Measurements from ENCODE around the gene LPP. TPM values are rescaled to one million over a fixed set of nuclear protein-coding genes. Genes with fewer than 3 reads are reported as not detected.

LPP gene
- polyA plus RNA-seq, 2 donors = 10.5 to 12.9 TPM

GRCh38 chr3:188220097-188220788 lies 66.3 kb downstream of the LPP start:
- H3K4me1 ChIP-seq (ENCODE audit: control insufficient read depth in 2 of 2, insufficient read depth in 2 of 2, low read length in 1 of 2) = no peaks in the 10 kb centered on the region
- H3K36me3 ChIP-seq (ENCODE audit: control insufficient read depth in 2 of 2, insufficient read depth in 2 of 2, low read length in 1 of 2) = no peaks in the 10 kb centered on the region
- H3K9me3 ChIP-seq (ENCODE audit: control insufficient read depth in 2 of 2, insufficient read depth in 1 of 2, low read depth in 1 of 2, low read length in 1 of 2) = no peaks in the 10 kb centered on the region
- 88 to 91% methylated on average over 6 of the region's 6 CpGs for WGBS, 2 donors
- H3K27ac ChIP-seq (ENCODE audit: low read depth in 2 of 2, low read length in 1 of 2) = peak overlapping the region; percentile 64 to 84
- H3K27me3 ChIP-seq (ENCODE audit: control insufficient read depth in 1 of 2, insufficient read depth in 2 of 2, low read length in 2 of 2) = no peaks in the 10 kb centered on the region
- no peak overlapping the region for H3K4me3 ChIP-seq (ENCODE audit: low read depth in 1 of 2, low read length in 2 of 2)

DNA sequence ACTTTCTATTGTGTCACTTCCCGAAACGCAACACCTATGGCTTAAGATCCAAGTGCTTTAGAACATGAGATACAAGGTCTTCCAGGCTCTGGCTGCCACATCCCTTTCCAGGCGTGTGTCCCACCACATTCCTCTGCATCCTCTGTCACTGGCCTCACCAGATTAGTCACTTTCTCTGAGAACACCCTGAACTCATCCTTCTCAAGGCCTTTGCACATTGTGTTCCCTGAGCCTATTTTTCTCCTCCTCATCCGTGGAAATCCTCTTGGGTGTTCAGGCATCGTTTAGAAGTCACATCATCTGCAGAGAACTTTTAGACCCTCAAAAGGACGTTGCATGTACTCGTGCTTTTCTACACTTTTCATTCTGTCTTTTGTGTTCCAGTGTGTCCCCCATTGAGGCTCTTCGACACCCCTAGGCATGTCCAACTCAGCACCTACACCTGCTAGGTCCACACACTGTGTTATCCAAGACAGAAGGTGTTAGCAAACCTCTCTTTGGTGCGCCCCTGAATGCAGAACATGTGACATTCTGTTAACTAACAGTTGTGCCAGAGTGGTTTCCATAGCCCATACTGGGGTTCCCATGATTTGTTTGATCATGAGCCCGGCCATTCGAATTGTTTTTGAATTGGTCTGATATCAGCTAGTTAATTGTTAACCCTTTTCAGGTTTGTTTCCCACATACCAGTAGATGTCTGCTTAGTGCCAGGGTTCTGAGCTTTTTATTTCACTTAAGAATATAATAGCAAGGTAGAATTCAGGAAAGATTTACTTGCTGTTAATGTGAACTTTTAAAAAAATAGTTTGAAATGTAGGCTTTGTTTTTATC lies 67.2 kb downstream of the LPP start:
- no peak overlapping the region for H3K4me3 ChIP-seq (ENCODE audit: low read depth in 1 of 2, low read length in 2 of 2)
- WGBS, 2 donors = 73 to 75% methylated on average over 11 of the region's 11 CpGs
- no peaks in the 10 kb centered on the region for H3K27me3 ChIP-seq (ENCODE audit: control insufficient read depth in 1 of 2, insufficient read depth in 2 of 2, low read length in 2 of 2)
- H3K27ac ChIP-seq (ENCODE audit: low read depth in 2 of 2, low read length in 1 of 2) = peak overlapping the region; percentile 79 to 84
- H3K9me3 ChIP-seq (ENCODE audit: control insufficient read depth in 2 of 2, insufficient read depth in 1 of 2, low read depth in 1 of 2, low read length in 1 of 2) = no peaks in the 10 kb centered on the region
- H3K36me3 ChIP-seq (ENCODE audit: control insufficient read depth in 2 of 2, insufficient read depth in 2 of 2, low read length in 1 of 2) = no peaks in the 10 kb centered on the region
- no peaks in the 10 kb centered on the region for H3K4me1 ChIP-seq (ENCODE audit: control insufficient read depth in 2 of 2, insufficient read depth in 2 of 2, low read length in 1 of 2)

- H3K4me1 ChIP-seq (ENCODE audit: control insufficient read depth in 2 of 2, insufficient read depth in 2 of 2, low read length in 1 of 2) = no peaks in the 10 kb centered on the region
- H3K27me3 ChIP-seq (ENCODE audit: control insufficient read depth in 1 of 2, insufficient read depth in 2 of 2, low read length in 2 of 2) = no peaks in the 10 kb centered on the region
- H3K27ac ChIP-seq (ENCODE audit: low read depth in 2 of 2, low read length in 1 of 2) = peak overlapping the region; percentile 5 to 15
- H3K9me3 ChIP-seq (ENCODE audit: control insufficient read depth in 2 of 2, insufficient read depth in 1 of 2, low read depth in 1 of 2, low read length in 1 of 2) = no peaks in the 10 kb centered on the region
- no peaks in the 10 kb centered on the region for H3K36me3 ChIP-seq (ENCODE audit: control insufficient read depth in 2 of 2, insufficient read depth in 2 of 2, low read length in 1 of 2)
- 86 to 91% methylated on average over 3 of the region's 3 CpGs for WGBS, 2 donors
- no peak overlapping the region for H3K4me3 ChIP-seq (ENCODE audit: low read depth in 1 of 2, low read length in 2 of 2)
These were observed 70.0 kb downstream of the LPP start for GRCh38 chr3:188223936-188224335.

- Histone ChIP-seq H3K4me1 (ENCODE audit: control insufficient read depth in 2 of 2, insufficient read depth in 2 of 2, low read length in 1 of 2) (no peaks in the 10 kb centered on the region), H3K27ac (ENCODE audit: low read depth in 2 of 2, low read length in 1 of 2) (no peak overlapping the region)
These were observed 73.5 kb downstream of the LPP start for GRCh38 chr3:188227442-188227841.

DNA sequence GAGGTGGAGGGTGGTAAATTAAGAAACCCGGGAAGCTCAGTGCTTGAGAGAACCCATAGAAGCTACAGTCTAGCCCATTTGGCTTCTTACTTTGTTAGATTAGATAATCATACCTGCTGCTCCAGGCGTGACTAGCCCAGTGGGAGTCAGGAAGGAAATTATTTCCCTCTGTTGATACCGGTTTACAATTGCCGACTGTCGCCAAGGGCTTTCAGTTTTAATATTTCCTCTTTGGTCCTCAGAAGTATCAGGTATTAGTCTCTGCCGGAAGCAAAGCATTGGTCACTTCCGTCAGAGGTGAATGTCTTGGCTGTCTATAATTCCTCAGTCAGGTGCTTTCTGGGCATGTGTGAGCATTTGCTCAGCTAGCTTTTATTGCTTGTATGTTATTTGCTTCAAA lies 75.2 kb downstream of the LPP start:
- peak overlapping the region; percentile 24 to 26 for H3K27ac ChIP-seq (ENCODE audit: low read depth in 2 of 2, low read length in 1 of 2)
- H3K9me3 ChIP-seq (ENCODE audit: control insufficient read depth in 2 of 2, insufficient read depth in 1 of 2, low read depth in 1 of 2, low read length in 1 of 2) = no peaks in the 10 kb centered on the region
- H3K36me3 ChIP-seq (ENCODE audit: control insufficient read depth in 2 of 2, insufficient read depth in 2 of 2, low read length in 1 of 2) = peaks cover 0 to 2% of the 10 kb centered on the region in 2 donors
- H3K4me3 ChIP-seq (ENCODE audit: low read depth in 1 of 2, low read length in 2 of 2) = no peak overlapping the region
- H3K4me1 ChIP-seq (ENCODE audit: control insufficient read depth in 2 of 2, insufficient read depth in 2 of 2, low read length in 1 of 2) = no peaks in the 10 kb centered on the region
- 62 to 75% methylated on average over 7 of the region's 7 CpGs for WGBS, 2 donors
- H3K27me3 ChIP-seq (ENCODE audit: control insufficient read depth in 1 of 2, insufficient read depth in 2 of 2, low read length in 2 of 2) = no peaks in the 10 kb centered on the region

More at GRCh38 chr3:188227442-188227841, 73.5 kb downstream of the LPP start:
- Histone ChIP-seq H3K9me3 (ENCODE audit: control insufficient read depth in 2 of 2, insufficient read depth in 1 of 2, low read depth in 1 of 2, low read length in 1 of 2) (no peaks in the 10 kb centered on the region), H3K36me3 (ENCODE audit: control insufficient read depth in 2 of 2, insufficient read depth in 2 of 2, low read length in 1 of 2) (peaks cover 0 to 2% of the 10 kb centered on the region in 2 donors), H3K4me3 (ENCODE audit: low read depth in 1 of 2, low read length in 2 of 2) (no peak overlapping the region), H3K27me3 (ENCODE audit: control insufficient read depth in 1 of 2, insufficient read depth in 2 of 2, low read length in 2 of 2) (no peaks in the 10 kb centered on the region)
- WGBS, 2 donors = 68 to 91% methylated on average over 3 of the region's 3 CpGs

GRCh38 chr3:188229726-188230125 lies 75.8 kb downstream of the LPP start:
- no peaks in the 10 kb centered on the region for H3K9me3 ChIP-seq (ENCODE audit: control insufficient read depth in 2 of 2, insufficient read depth in 1 of 2, low read depth in 1 of 2, low read length in 1 of 2)
- no peak overlapping the region for H3K4me3 ChIP-seq (ENCODE audit: low read depth in 1 of 2, low read length in 2 of 2)
- 86 to 94% methylated on average over 2 of the region's 2 CpGs for WGBS, 2 donors
- H3K36me3 ChIP-seq (ENCODE audit: control insufficient read depth in 2 of 2, insufficient read depth in 2 of 2, low read length in 1 of 2) = peaks cover 0 to 2% of the 10 kb centered on the region in 2 donors
- H3K27me3 ChIP-seq (ENCODE audit: control insufficient read depth in 1 of 2, insufficient read depth in 2 of 2, low read length in 2 of 2) = no peaks in the 10 kb centered on the region
- no peak overlapping the region for H3K27ac ChIP-seq (ENCODE audit: low read depth in 2 of 2, low read length in 1 of 2)
- H3K4me1 ChIP-seq (ENCODE audit: control insufficient read depth in 2 of 2, insufficient read depth in 2 of 2, low read length in 1 of 2) = no peaks in the 10 kb centered on the region

- 69 to 71% methylated on average over 5 of the region's 5 CpGs for WGBS, 2 donors
- Histone ChIP-seq H3K27me3 (ENCODE audit: control insufficient read depth in 1 of 2, insufficient read depth in 2 of 2, low read length in 2 of 2) (no peaks in the 10 kb centered on the region), H3K27ac (ENCODE audit: low read depth in 2 of 2, low read length in 1 of 2) (peak overlapping the region; percentile 13 to 50), H3K4me1 (ENCODE audit: control insufficient read depth in 2 of 2, insufficient read depth in 2 of 2, low read length in 1 of 2) (no peaks in the 10 kb centered on the region), H3K36me3 (ENCODE audit: control insufficient read depth in 2 of 2, insufficient read depth in 2 of 2, low read length in 1 of 2) (peaks cover 0 to 2% of the 10 kb centered on the region in 2 donors), H3K4me3 (ENCODE audit: low read depth in 1 of 2, low read length in 2 of 2) (no peak overlapping the region), H3K9me3 (ENCODE audit: control insufficient read depth in 2 of 2, insufficient read depth in 1 of 2, low read depth in 1 of 2, low read length in 1 of 2) (no peaks in the 10 kb centered on the region)
These were observed 77.0 kb downstream of the LPP start for GRCh38 chr3:188230962-188231361.

DNA sequence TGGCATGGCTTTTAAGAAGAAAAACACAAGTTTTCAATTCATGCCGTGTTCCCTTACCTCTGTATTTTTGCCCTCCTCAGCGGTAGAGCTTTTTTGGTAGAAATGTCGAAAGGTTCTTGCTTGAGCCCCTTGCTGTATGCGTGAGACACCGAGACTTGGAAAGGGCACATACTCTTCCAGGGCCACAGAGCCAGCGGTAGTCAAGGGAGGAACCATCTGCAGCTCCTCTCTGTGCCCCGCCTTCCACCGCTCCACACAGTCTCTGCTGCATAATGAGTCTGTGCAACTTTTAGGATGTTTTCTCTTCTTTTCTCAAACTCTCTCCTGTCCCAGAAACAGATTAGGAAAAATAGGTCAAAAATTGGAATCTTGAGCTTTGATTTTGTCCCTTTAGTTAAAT lies 77.5 kb downstream of the LPP start:
- Histone ChIP-seq H3K27ac (ENCODE audit: low read depth in 2 of 2, low read length in 1 of 2) (peak overlapping the region; percentile 13 to 34), H3K27me3 (ENCODE audit: control insufficient read depth in 1 of 2, insufficient read depth in 2 of 2, low read length in 2 of 2) (no peaks in the 10 kb centered on the region), H3K4me1 (ENCODE audit: control insufficient read depth in 2 of 2, insufficient read depth in 2 of 2, low read length in 1 of 2) (peaks cover 0 to 2% of the 10 kb centered on the region in 2 donors), H3K9me3 (ENCODE audit: control insufficient read depth in 2 of 2, insufficient read depth in 1 of 2, low read depth in 1 of 2, low read length in 1 of 2) (no peaks in the 10 kb centered on the region), H3K4me3 (ENCODE audit: low read depth in 1 of 2, low read length in 2 of 2) (no peak overlapping the region), H3K36me3 (ENCODE audit: control insufficient read depth in 2 of 2, insufficient read depth in 2 of 2, low read length in 1 of 2) (peaks cover 0 to 4% of the 10 kb centered on the region in 2 donors)
- WGBS, 2 donors = 89 to 91% methylated on average over 8 of the region's 8 CpGs

- H3K4me1 ChIP-seq (ENCODE audit: control insufficient read depth in 2 of 2, insufficient read depth in 2 of 2, low read length in 1 of 2) = peaks cover 0 to 2% of the 10 kb centered on the region in 2 donors
- no peaks in the 10 kb centered on the region for H3K27me3 ChIP-seq (ENCODE audit: control insufficient read depth in 1 of 2, insufficient read depth in 2 of 2, low read length in 2 of 2)
- no peaks in the 10 kb centered on the region for H3K9me3 ChIP-seq (ENCODE audit: control insufficient read depth in 2 of 2, insufficient read depth in 1 of 2, low read depth in 1 of 2, low read length in 1 of 2)
- no peak overlapping the region for H3K4me3 ChIP-seq (ENCODE audit: low read depth in 1 of 2, low read length in 2 of 2)
- H3K36me3 ChIP-seq (ENCODE audit: control insufficient read depth in 2 of 2, insufficient read depth in 2 of 2, low read length in 1 of 2) = peaks cover 0 to 4% of the 10 kb centered on the region in 2 donors
- 55 to 74% methylated on average over 2 of the region's 2 CpGs for WGBS, 2 donors
- H3K27ac ChIP-seq (ENCODE audit: low read depth in 2 of 2, low read length in 1 of 2) = no peak overlapping the region
These were observed 78.7 kb downstream of the LPP start for GRCh38 chr3:188232656-188233055.
